GM23248 (cell line): ENCODE data around the gene BLOC1S6. TPM values are rescaled to one million over a fixed set of nuclear protein-coding genes. Genes with fewer than 3 reads are reported as not detected.

Experiments used
- DNase-seq: peaks from one replicate; pipeline ENCODE4 v3.0.0-alpha.2; 2015
- H2AFZ ChIP-seq: fragments of 200-600 bp; sonication (generic); 2 replicates; pipeline ENCODE4 v1.6.1; 2016; ENCODE audit warnings: antibody characterized with exemption
- H3F3A ChIP-seq: fragments of 200-600 bp; sonication (generic); 2 replicates; pipeline ENCODE4 v1.6.1; 2016; ENCODE audit warnings: mild to moderate bottlenecking, antibody characterized with exemption, mixed run types; ENCODE audit not compliant: insufficient read depth
- H3K27ac ChIP-seq: fragments of 200-600 bp; sonication (generic); 2 replicates; pipeline ENCODE4 v1.5.1; 2016; ENCODE audit warnings: mild to moderate bottlenecking
- H3K27me3 ChIP-seq: fragments of 200-600 bp; sonication (generic); replicated peaks from 2 replicates; pipeline ENCODE4 v1.6.1; 2016; ENCODE audit warnings: mild to moderate bottlenecking; ENCODE audit not compliant: insufficient read depth
- H3K36me3 ChIP-seq: fragments of 200-600 bp; sonication (generic); 2 replicates; pipeline ENCODE4 v1.6.1; 2016; ENCODE audit warnings: low read depth, mild to moderate bottlenecking
- H3K4me1 ChIP-seq: fragments of 200-600 bp; sonication (generic); 2 replicates; pipeline ENCODE4 v1.6.1; 2016; ENCODE audit warnings: mild to moderate bottlenecking; ENCODE audit not compliant: insufficient read depth
- H3K4me2 ChIP-seq: fragments of 200-600 bp; sonication (generic); one replicate; pipeline ENCODE4 v1.6.1; 2016; ENCODE audit warnings: mild to moderate bottlenecking; ENCODE audit not compliant: unreplicated experiment
- H3K4me3 ChIP-seq: fragments of 200-600 bp; sonication (generic); 2 replicates; pipeline ENCODE4 v1.5.1; 2016; ENCODE audit warnings: mild to moderate bottlenecking
- H3K79me2 ChIP-seq: fragments of 200-600 bp; sonication (generic); 2 replicates; pipeline ENCODE4 v1.6.1; 2016; ENCODE audit warnings: mild to moderate bottlenecking; ENCODE audit not compliant: insufficient read depth
- H3K9ac ChIP-seq: fragments of 200-600 bp; sonication (generic); 2 replicates; pipeline ENCODE4 v1.6.1; 2016; ENCODE audit warnings: mild to moderate bottlenecking
- H3K9me2 ChIP-seq: fragments of 200-600 bp; sonication (generic); 2 replicates; pipeline ENCODE4 v1.6.1; 2016; ENCODE audit warnings: mixed run types, mild to moderate bottlenecking, moderate library complexity; ENCODE audit not compliant: insufficient read depth
- H3K9me3 ChIP-seq: fragments of 200-600 bp; sonication (generic); one replicate; pipeline ENCODE4 v1.6.1; 2017; ENCODE audit warnings: low read depth
- H4K20me1 ChIP-seq: fragments of 200-600 bp; sonication (generic); 2 replicates; pipeline ENCODE4 v1.6.0; 2016; ENCODE audit not compliant: insufficient read depth
- EZH2 ChIP-seq: fragments of 200-600 bp; sonication (generic); IDR thresholded peaks from 2 replicates; pipeline ENCODE4 v1.6.1; 2018; ENCODE audit warnings: antibody characterized with exemption, mild to moderate bottlenecking; ENCODE audit not compliant: insufficient read depth, poor library complexity, severe bottlenecking
- EZH2phosphoT487 ChIP-seq: fragments of 200-600 bp; sonication (generic); IDR thresholded peaks from 2 replicates; pipeline ENCODE4 v1.6.1; 2018; ENCODE audit warnings: antibody characterized with exemption, moderate library complexity, mild to moderate bottlenecking, low read depth; ENCODE audit not compliant: insufficient read depth
- WGBS, 2 experiments: methylation state at CpG; one replicate each; pipeline ENCODE4 v1.1.6; 2015 to 2017; ENCODE audit warnings: low lambda C conversion rate in 2 of 2, low coverage in 1 of 2; ENCODE audit errors: missing lambda C conversion rate in 2 of 2; 5-methylcytosine and 5-hydroxymethylcytosine counted together
- in situ Hi-C: fragments of 300-500 bp; cut with MboI; formaldehyde crosslinking; loops from 2 replicates; pipeline ENCODE4 v1.15.0; 2020
- polyA plus RNA-seq: library from polyadenylated mRNA; unstranded; fragments of >200 nt; fragmentation: Nextera tagmentation; extraction: Ambion mirVana; gene quantifications from 2 replicates; pipeline ENCODE4 v1.2.1, GENCODE V29; 2016
- total RNA-seq: library from RNA; depleted of rRNA; stranded (reverse); fragments of >200 nt; shearing (Covaris generic); gene quantifications from 2 replicates; pipeline ENCODE4 v1.2.3, GENCODE V29; 2014

Gene BLOC1S6
- total and polyA plus RNA-seq, 2 experiments from 2014 or later = 46.3 to 79.4 TPM

DNA sequence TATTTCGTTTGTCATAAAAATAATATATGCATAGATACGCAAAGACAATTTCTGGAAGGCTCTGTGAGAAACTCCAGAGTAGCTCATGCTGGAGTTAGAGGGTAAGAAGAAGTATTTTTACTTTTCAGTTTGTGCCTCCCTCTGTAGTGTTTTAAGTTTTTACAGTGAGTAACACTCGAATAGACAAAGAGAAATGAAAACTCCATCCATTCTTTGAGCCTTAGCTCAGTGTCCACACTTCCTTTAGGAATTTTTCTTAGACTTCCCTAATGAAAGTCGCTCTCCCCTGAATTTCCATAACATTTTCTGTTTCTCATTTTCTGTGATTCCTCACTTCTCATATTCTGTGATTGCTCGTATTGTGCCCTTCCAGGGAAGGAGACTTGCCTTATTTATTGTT lies 2.1 kb downstream of the BLOC1S6 start:
- no peak for DNase-seq
- in situ Hi-C loops = no loop called here
- Histone ChIP-seq H3K9me3 (no peaks in the 10 kb centered on the region), H3K27me3 (no peaks in the 10 kb centered on the region), H3K9me2 (no peaks in the 10 kb centered on the region), H3F3A (peaks cover 22% of the 10 kb centered on the region), H3K36me3 (no peaks in the 10 kb centered on the region), H2AFZ (no peak overlapping the region), H3K9ac (peak overlapping the region; percentile 98), H3K27ac (no peak overlapping the region), H3K4me1 (peaks cover 29% of the 10 kb centered on the region), H3K4me3 (peak overlapping the region; percentile 93), H3K79me2 (peaks cover 65% of the 10 kb centered on the region), H3K4me2 (peak overlapping the region; percentile 96), H4K20me1 (no peaks in the 10 kb centered on the region; the same call in 1 of the 2 replicates)
- WGBS, 2 experiments = 82 to 87% methylated on average over 5 of the region's 5 CpGs
- TF ChIP-seq EZH2 = no peak

DNA sequence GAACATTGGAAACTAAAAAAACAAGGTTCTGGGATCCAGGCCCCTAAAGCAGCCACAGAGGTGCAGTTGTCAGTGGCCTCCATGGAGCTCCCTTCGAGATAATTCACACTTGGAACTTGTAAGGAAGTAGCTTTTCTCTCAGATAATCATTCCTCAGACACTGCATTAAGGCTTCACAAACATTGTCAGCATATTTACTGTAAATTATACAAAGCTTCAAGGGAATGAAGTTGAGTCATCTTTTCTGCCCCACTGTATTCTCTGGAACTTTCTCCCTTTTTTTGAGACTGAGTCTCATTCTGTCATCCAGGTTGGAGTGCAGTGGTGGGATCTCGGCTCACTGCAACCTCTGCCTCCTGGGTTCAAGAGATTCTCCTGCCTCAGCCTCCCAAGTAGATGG lies 7.1 kb downstream of the BLOC1S6 start:
- in situ Hi-C loops = no loop called here
- Histone ChIP-seq H3K27ac (no peak overlapping the region), H4K20me1 (no peaks in the 10 kb centered on the region; the same call in 1 of the 2 replicates), H3K4me3 (no peak overlapping the region), H2AFZ (no peak overlapping the region), H3K4me2 (no peak overlapping the region), H3K9me3 (no peaks in the 10 kb centered on the region), H3K79me2 (peaks cover 85% of the 10 kb centered on the region), H3K9me2 (no peaks in the 10 kb centered on the region), H3F3A (no peaks in the 10 kb centered on the region), H3K27me3 (no peaks in the 10 kb centered on the region), H3K4me1 (peaks cover 13% of the 10 kb centered on the region), H3K36me3 (no peaks in the 10 kb centered on the region; the same call in 1 of the 2 replicates), H3K9ac (no peak overlapping the region)
- DNase-seq = peak; percentile 12
- WGBS, 2 experiments = 98 to 100% methylated on average over 2 of the region's 2 CpGs
- TF ChIP-seq EZH2phosphoT487 (no peak), EZH2 (no peak)

DNA sequence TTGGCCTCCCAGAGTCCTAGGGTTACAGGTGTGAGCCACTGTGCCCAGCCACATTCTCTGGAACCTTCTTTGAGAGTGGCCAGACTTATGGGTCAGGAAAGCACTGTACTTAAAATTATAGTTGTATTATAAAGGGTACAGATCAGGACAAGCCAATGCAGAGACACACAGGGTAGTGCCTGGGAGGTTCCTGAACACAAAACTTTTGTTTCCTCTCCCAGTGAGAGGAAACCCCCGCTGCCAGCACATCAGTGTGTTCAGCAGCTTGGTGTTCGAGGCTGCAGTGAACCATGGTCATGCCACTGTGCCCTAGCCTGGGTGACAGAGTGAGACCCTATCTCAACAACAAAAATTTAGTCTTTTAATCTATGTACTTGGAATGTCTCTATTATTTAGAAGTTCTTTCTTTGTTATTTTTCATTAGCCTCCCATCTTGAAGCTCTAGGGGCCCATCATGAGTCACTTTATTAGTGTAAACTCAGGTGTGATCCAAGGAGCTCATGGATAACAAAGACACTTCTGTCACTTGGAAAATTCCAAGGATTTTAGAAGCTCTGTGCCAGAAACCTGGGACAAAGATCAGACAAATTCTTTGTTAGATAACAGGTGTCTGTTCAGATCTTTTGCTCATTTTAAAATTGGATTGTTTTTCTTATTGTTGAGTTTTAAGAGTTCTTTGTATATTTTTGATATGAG lies 7.8 kb downstream of the BLOC1S6 start:
- no peaks in the 10 kb centered on the region for H3K9me3 ChIP-seq
- no peak overlapping the region for H3K27ac ChIP-seq
- peaks cover 6% of the 10 kb centered on the region for H3K4me1 ChIP-seq
- no peaks in the 10 kb centered on the region; the same call in 1 of the 2 replicates for H4K20me1 ChIP-seq
- no peak overlapping the region for H2AFZ ChIP-seq
- H3K4me2 ChIP-seq = no peak overlapping the region
- no peak overlapping the region for H3K4me3 ChIP-seq
- H3F3A ChIP-seq = no peaks in the 10 kb centered on the region
- peaks cover 79% of the 10 kb centered on the region for H3K79me2 ChIP-seq
- H3K36me3 ChIP-seq = no peaks in the 10 kb centered on the region; the same call in 1 of the 2 replicates
- no peak for DNase-seq
- no peak for TF ChIP-seq EZH2phosphoT487
- no peak for TF ChIP-seq EZH2
- no peak overlapping the region for H3K9ac ChIP-seq
- no peaks in the 10 kb centered on the region for H3K27me3 ChIP-seq
- H3K9me2 ChIP-seq = no peaks in the 10 kb centered on the region
- WGBS, 2 experiments = 94 to 100% methylated on average over 2 of the region's 2 CpGs
- in situ Hi-C loops = no loop called here

DNA sequence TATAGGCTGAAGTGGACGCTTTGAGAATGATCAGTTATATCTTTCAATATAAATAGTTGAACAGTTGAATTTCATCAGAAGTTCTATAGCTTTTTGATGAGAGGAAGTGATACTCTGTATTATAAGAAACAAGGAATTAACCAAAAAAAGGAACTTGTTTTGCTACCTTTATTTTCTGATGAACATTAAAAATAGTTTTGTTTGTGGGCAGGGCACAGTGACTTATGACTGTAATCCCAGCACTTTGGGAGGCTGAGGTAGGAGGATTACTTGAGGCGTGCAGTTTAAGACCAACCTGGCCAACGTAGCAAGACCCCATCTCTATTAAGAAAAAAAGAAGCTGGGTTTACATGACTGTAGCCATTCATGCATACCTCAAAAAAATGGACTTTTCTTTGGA lies 16.7 kb downstream of the BLOC1S6 start:
- Histone ChIP-seq H3K27ac (no peak overlapping the region), H3F3A (no peaks in the 10 kb centered on the region), H3K36me3 (peaks cover 20% of the 10 kb centered on the region), H3K4me1 (no peaks in the 10 kb centered on the region; the same call in 1 of the 2 replicates), H2AFZ (no peak overlapping the region), H3K4me2 (no peak overlapping the region), H3K9me3 (no peaks in the 10 kb centered on the region), H3K27me3 (no peaks in the 10 kb centered on the region), H4K20me1 (no peaks in the 10 kb centered on the region), H3K9me2 (no peaks in the 10 kb centered on the region), H3K9ac (no peak overlapping the region), H3K79me2 (peaks cover 45% of the 10 kb centered on the region), H3K4me3 (no peak overlapping the region)
- DNase-seq = no peak
- in situ Hi-C loops = loop anchor here (25.0 kb wide), 1 partner anchor 417 kb away; the partner anchor contains the start of gene SHF
- 98 to 99% methylated on average over 3 of the region's 3 CpGs for WGBS, 2 experiments
- TF ChIP-seq EZH2 (no peak), EZH2phosphoT487 (no peak)
